IPS DF 4.7 (cell line): Measurements from ENCODE around the gene ZNF540.
A peak's percentile ranks its signal among the peaks of the same experiment; 100 is the strongest.
"Not testable (repeated sequence)": the region's sequence is repeated elsewhere in the genome, so short reads cannot be mapped to it uniquely, and the experiment has no call there.

Experiments used
- DNase-seq: peaks from one replicate; pipeline ENCODE4 v3.0.0-alpha.2; 2013; ENCODE audit warnings: low spot score; ENCODE audit errors: extremely low read depth

The ZNF540 gene

GRCh38 chr19:37594304-37594981, at the start of gene ZNF540, which contains the start of gene ZNF571:
Gene ZNF540 (plus strand): TSS chr19:37594876. CDS start chr19:37598448, 3,572 bp downstream.
Gene ZNF571 (minus strand): TSS chr19:37594792. CDS start chr19:37586676, 8,116 bp downstream.
- peak; percentile 80 for DNase-seq

GRCh38 chr19:37551129-37551993, 43.3 kb upstream of the ZNF540 start:
- no peak for DNase-seq

GRCh38 chr19:37563518-37563917, 31.2 kb upstream of the ZNF540 start:
- DNase-seq = no peak

GRCh38 chr19:37564624-37565369, 29.9 kb upstream of the ZNF540 start:
- DNase-seq = no peak

- no peak for DNase-seq
Observed at GRCh38 chr19:37565370-37565669, 29.4 kb upstream of the ZNF540 start.

- no peak for DNase-seq
Observed at GRCh38 chr19:37572203-37572602, 22.5 kb upstream of the ZNF540 start.

GRCh38 chr19:37583340-37583739, 11.3 kb upstream of the ZNF540 start:
- no peak for DNase-seq

GRCh38 chr19:37593996-37594303, 726 bp upstream of the ZNF540 start:
- DNase-seq = no peak

GRCh38 chr19:37594982-37595382, 306 bp downstream of the ZNF540 start:
- no peak for DNase-seq

- DNase-seq = no peak
Observed at GRCh38 chr19:37635076-37636056, 40.7 kb downstream of the ZNF540 start.

- no peak for DNase-seq
Observed at GRCh38 chr19:37654118-37654517, 59.4 kb downstream of the ZNF540 start.

- no peak for DNase-seq
Observed at GRCh38 chr19:37654629-37655300, 60.1 kb downstream of the ZNF540 start.

GRCh38 chr19:37655301-37655688, 60.6 kb downstream of the ZNF540 start, which contains the start of gene ZFP30:
Gene ZFP30 (minus strand): TSS chr19:37655465. CDS start chr19:37647822, 7,643 bp downstream.
- no peak for DNase-seq

- DNase-seq = no peak
Observed at GRCh38 chr19:37655689-37656371, 61.2 kb downstream of the ZNF540 start.

GRCh38 chr19:37657157-37657556, 62.5 kb downstream of the ZNF540 start:
- not testable (repeated sequence) for DNase-seq
